HepG2 (cell line): Measurements from ENCODE around the gene TYMS. TPM values are rescaled to one million over a fixed set of nuclear protein-coding genes. Genes with fewer than 3 reads are reported as not detected.

ENCODE experiments used
- RNF219 ChIP-seq: sonication (generic); formaldehyde crosslinking; IDR thresholded peaks from 2 replicates; pipeline ENCODE4 v1.5.0; 2020; ENCODE audit warnings: mild to moderate bottlenecking, missing genetic modification reagents
- SNAPC2 ChIP-seq: sonication (generic); formaldehyde crosslinking; IDR thresholded peaks from 2 replicates; pipeline ENCODE4 v1.8.1; 2022; ENCODE audit warnings: mild to moderate bottlenecking, missing genetic modification reagents
- SP1 ChIP-seq, 2 experiments: fragments of 450-650 bp in 1 of 2; sonication (generic) in 1 of 2; formaldehyde crosslinking in 1 of 2; IDR thresholded peaks; 2 replicates each; pipeline versions ENCODE4 v1.4.0 to v1.6.1; 2016 to 2020; ENCODE audit warnings: missing genetic modification reagents in 1 of 2
- SRSF9 ChIP-seq: fragments of 200-400 bp; formaldehyde crosslinking; IDR thresholded peaks from 2 replicates; pipeline ENCODE4 v1.6.1; 2018; ENCODE audit warnings: borderline replicate concordance, mild to moderate bottlenecking, low read depth, low read length; ENCODE audit not compliant: insufficient read depth, poor library complexity, severe bottlenecking
- ZNF362 ChIP-seq: sonication (generic); formaldehyde crosslinking; IDR thresholded peaks from 2 replicates; pipeline ENCODE4 v1.4.0; 2020; ENCODE audit warnings: missing genetic modification reagents, mild to moderate bottlenecking, borderline replicate concordance
- ZNF800 ChIP-seq: sonication (generic); formaldehyde crosslinking; IDR thresholded peaks from 2 replicates; pipeline ENCODE4 v1.4.0; 2020; ENCODE audit warnings: missing genetic modification reagents
- ZSCAN5A ChIP-seq: sonication (generic); formaldehyde crosslinking; IDR thresholded peaks from 2 replicates; pipeline ENCODE4 v1.8.0; 2022; ENCODE audit warnings: mild to moderate bottlenecking, missing genetic modification reagents, borderline replicate concordance
- polyA plus RNA-seq, 8 experiments: library from polyadenylated mRNA; depleted of rRNA in 3 of 8; stranded (reverse) in 7 of 8; unstranded in 1 of 8; fragments of >200 nt; fragmentation: Illumina TruSeq in 4 of 8; extraction: Trizol in 4 of 8; gene quantifications; 2 replicates each; pipeline versions ENCODE4 v1.2.1 to v1.2.3, GENCODE V29; 2011 to 2016; ENCODE audit warnings: low read depth in 4 of 8, missing spikeins in 1 of 8, mixed read lengths in 1 of 8; ENCODE audit not compliant: insufficient read depth in 1 of 8
- total RNA-seq, 5 experiments: library from RNA; depleted of rRNA; stranded (reverse); fragments of >200 nt; fragmentation: Illumina TruSeq; extraction: Trizol; gene quantifications; 2 replicates each; pipeline ENCODE4 v1.2.3, GENCODE V29; 2016; ENCODE audit warnings: low read depth in 1 of 5

Gene TYMS
- total and polyA plus RNA-seq, 2 of the 13 experiments (the other 11 are each of a cell fraction or from before 2014, with no cell fraction given): 80.1 to 106 TPM

GRCh38 chr18:634551-635045 is 22.9 kb upstream of the TYMS start (continued):
- TF ChIP-seq ZNF800 (CRISPR knock-in tag) (no peak), ZSCAN5A (CRISPR knock-in tag) (no peak), SNAPC2 (CRISPR knock-in tag) (no peak), RNF219 (CRISPR knock-in tag) (no peak), SP1 (IDR thresholded peaks at IDR 0.05) (no peak), SP1 (CRISPR knock-in tag; IDR thresholded peaks at IDR 0.05) (no peak), ZNF362 (CRISPR knock-in tag) (no peak), SRSF9 (no peak)
